OCI-LY1 (cell line): ENCODE results near the gene COL11A1.

Source experiments
- H2AFZ ChIP-seq: fragments of 200-600 bp; sonication (generic), shearing (Covaris generic); 2 replicates; pipeline ENCODE4 v1.6.0; 2014; ENCODE audit warnings: antibody characterized with exemption, mild to moderate bottlenecking, low read length
- H3F3A ChIP-seq: fragments of 200-600 bp; sonication (generic), shearing (Covaris generic); 2 replicates; pipeline ENCODE4 v1.6.0; 2014; ENCODE audit warnings: mild to moderate bottlenecking, antibody characterized with exemption, low read length, moderate library complexity; ENCODE audit not compliant: insufficient read depth
- H3K27ac ChIP-seq: fragments of 200-600 bp; sonication (generic); 2 replicates; pipeline ENCODE4 v1.5.1; 2014; ENCODE audit warnings: low read length, mixed run types, mild to moderate bottlenecking, low read depth; ENCODE audit not compliant: poor library complexity, severe bottlenecking
- H3K27me3 ChIP-seq: fragments of 200-600 bp; sonication (generic); 2 replicates; pipeline ENCODE4 v1.6.0; 2014; ENCODE audit warnings: antibody characterized with exemption, mild to moderate bottlenecking, low read length, moderate library complexity; ENCODE audit not compliant: insufficient read depth
- H3K36me3 ChIP-seq: fragments of 200-600 bp; sonication (generic); 2 replicates; pipeline ENCODE4 v1.6.1; 2014; ENCODE audit warnings: mild to moderate bottlenecking, antibody characterized with exemption, low read length, moderate library complexity, mixed read lengths; ENCODE audit not compliant: insufficient read depth
- H3K4me1 ChIP-seq: fragments of 200-600 bp; sonication (generic); 2 replicates; pipeline ENCODE4 v1.5.1; 2014; ENCODE audit warnings: mild to moderate bottlenecking, low read length, moderate library complexity; ENCODE audit not compliant: insufficient read depth, severe bottlenecking
- H3K4me2 ChIP-seq: fragments of 200-600 bp; sonication (generic), shearing (Covaris generic); 2 replicates; pipeline ENCODE4 v1.6.1; 2014; ENCODE audit warnings: low read length
- H3K4me3 ChIP-seq: fragments of 200-600 bp; sonication (generic); 2 replicates; pipeline ENCODE4 v1.5.1; 2014; ENCODE audit warnings: low read length, low read depth, mild to moderate bottlenecking, mixed read lengths; ENCODE audit not compliant: poor library complexity, severe bottlenecking
- H3K79me2 ChIP-seq: fragments of 200-600 bp; shearing (Covaris generic); 2 replicates; pipeline ENCODE4 v1.6.1; 2016; ENCODE audit warnings: mixed run types, low read length, mixed read lengths; ENCODE audit not compliant: insufficient read depth
- H3K9ac ChIP-seq: fragments of 200-600 bp; sonication (generic), shearing (Covaris generic); 2 replicates; pipeline ENCODE4 v1.6.1; 2014; ENCODE audit warnings: mild to moderate bottlenecking, low read length, mixed read lengths
- H3K9me2 ChIP-seq: fragments of 200-600 bp; sonication (generic), shearing (Covaris generic); 2 replicates; pipeline ENCODE4 v1.6.1; 2014; ENCODE audit warnings: low read depth, mild to moderate bottlenecking, low read length, mixed read lengths
- H3K9me3 ChIP-seq: fragments of 200-600 bp; shearing (Covaris generic); 2 replicates; pipeline ENCODE4 v1.6.1; 2014; ENCODE audit warnings: low read length, mixed read lengths
- H4K20me1 ChIP-seq: fragments of 200-600 bp; sonication (generic), shearing (Covaris generic); 2 replicates; pipeline ENCODE4 v1.6.0; 2016; ENCODE audit warnings: mild to moderate bottlenecking, low read length; ENCODE audit not compliant: insufficient read depth
- CTCF ChIP-seq: fragments of 200-600 bp; sonication (generic), shearing (Covaris generic); IDR thresholded peaks from 2 replicates; pipeline ENCODE4 v1.5.1; 2017; ENCODE audit warnings: mild to moderate bottlenecking, antibody characterized with exemption, low read length, moderate library complexity, mixed read lengths
- EZH2 ChIP-seq: fragments of 200-600 bp; sonication (generic), shearing (Covaris generic); IDR thresholded peaks from 2 replicates; pipeline ENCODE4 v1.8.0; 2017; ENCODE audit warnings: borderline replicate concordance, mixed run types, mild to moderate bottlenecking, antibody characterized with exemption, low read length, moderate library complexity, mixed read lengths

Gene COL11A1

GRCh38 chr1:103111926-103112325 lies 3.6 kb upstream of the COL11A1 start:
- no peak overlapping the region for H3K9ac ChIP-seq
- no peak overlapping the region for H2AFZ ChIP-seq
- no peak for TF ChIP-seq EZH2
- TF ChIP-seq CTCF, result no peak
- no peak overlapping the region for H3K4me2 ChIP-seq
- H3K27ac ChIP-seq, result no peak overlapping the region
- no peaks in the 10 kb centered on the region for H3K4me1 ChIP-seq
- H4K20me1 ChIP-seq, result no peaks in the 10 kb centered on the region; the same call in 1 of the 2 replicates
- no peaks in the 10 kb centered on the region for H3K36me3 ChIP-seq
- H3K79me2 ChIP-seq, result no peaks in the 10 kb centered on the region
- H3K4me3 ChIP-seq, result no peak overlapping the region
- H3K9me3 ChIP-seq, result no peaks in the 10 kb centered on the region
- no peaks in the 10 kb centered on the region for H3F3A ChIP-seq
- H3K9me2 ChIP-seq, result no peaks in the 10 kb centered on the region
- H3K27me3 ChIP-seq, result no peaks in the 10 kb centered on the region

- H3K27me3 ChIP-seq, result no peaks in the 10 kb centered on the region
- H3K4me1 ChIP-seq, result no peaks in the 10 kb centered on the region
- H3F3A ChIP-seq, result no peaks in the 10 kb centered on the region
- H3K4me2 ChIP-seq, result no peak overlapping the region
- H3K9ac ChIP-seq, result no peak overlapping the region
- no peak overlapping the region for H3K4me3 ChIP-seq
- no peaks in the 10 kb centered on the region for H3K9me2 ChIP-seq
- no peaks in the 10 kb centered on the region for H3K9me3 ChIP-seq
- H3K36me3 ChIP-seq, result no peaks in the 10 kb centered on the region
- TF ChIP-seq EZH2 (no peak), CTCF (no peak)
- H2AFZ ChIP-seq, result no peak overlapping the region
- H4K20me1 ChIP-seq, result no peaks in the 10 kb centered on the region; the same call in 1 of the 2 replicates
- no peaks in the 10 kb centered on the region for H3K79me2 ChIP-seq
- H3K27ac ChIP-seq, result no peak overlapping the region
Observed at GRCh38 chr1:103110701-103111100, 2.4 kb upstream of the COL11A1 start.

DNA sequence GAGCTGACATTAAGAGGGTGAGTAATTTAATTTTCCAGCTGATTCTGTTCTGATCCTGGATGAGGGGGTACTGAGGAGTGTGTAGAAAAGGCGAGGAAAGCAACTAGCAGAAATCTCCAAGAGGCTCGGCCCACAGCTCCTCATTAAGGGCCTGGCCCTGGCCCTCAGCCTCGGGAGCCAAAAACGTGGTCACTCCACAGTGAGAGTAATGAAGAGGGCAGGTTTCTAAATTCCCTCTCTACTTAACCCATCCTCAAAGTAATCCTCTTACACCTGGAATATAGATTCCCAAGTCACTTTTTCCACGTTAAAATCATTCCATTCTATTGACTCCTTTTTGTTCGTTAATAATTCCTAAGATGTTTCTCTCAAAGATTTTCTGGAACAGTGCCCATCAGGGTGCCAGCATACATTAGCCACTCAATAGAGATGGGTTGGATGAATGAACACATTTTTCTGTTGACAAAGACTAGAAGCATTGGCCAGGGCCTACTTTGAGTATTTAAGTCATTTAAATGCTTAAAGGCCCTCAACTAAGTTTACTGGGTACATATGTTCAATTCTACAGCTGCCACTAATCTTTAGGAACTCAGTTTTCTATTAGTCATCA lies 1.1 kb upstream of the COL11A1 start:
- no peak overlapping the region for H3K9ac ChIP-seq
- H3K4me3 ChIP-seq, result no peak overlapping the region
- H4K20me1 ChIP-seq, result no peaks in the 10 kb centered on the region
- TF ChIP-seq EZH2 (no peak), CTCF (no peak)
- H3K36me3 ChIP-seq, result no peaks in the 10 kb centered on the region
- no peaks in the 10 kb centered on the region for H3K9me2 ChIP-seq
- no peaks in the 10 kb centered on the region for H3K9me3 ChIP-seq
- no peaks in the 10 kb centered on the region for H3K27me3 ChIP-seq
- no peaks in the 10 kb centered on the region for H3F3A ChIP-seq
- no peaks in the 10 kb centered on the region for H3K79me2 ChIP-seq
- H3K27ac ChIP-seq, result no peak overlapping the region
- H3K4me1 ChIP-seq, result no peaks in the 10 kb centered on the region
- H2AFZ ChIP-seq, result no peak overlapping the region
- no peak overlapping the region for H3K4me2 ChIP-seq
